CD8-positive, alpha-beta memory T cell (primary cell): ENCODE measurements around the gene ZNF688. TPM values are rescaled to one million over a fixed set of nuclear protein-coding genes. Genes with fewer than 3 reads are reported as not detected.
A peak's percentile ranks its signal among the peaks of the same experiment; 100 is the strongest.
"Not testable (repeated sequence)": the region's sequence is repeated elsewhere in the genome, so short reads cannot be mapped to it uniquely, and the experiment has no call there.

Source experiments
- CTCF ChIA-PET: fragments of 350-600 bp; sonication (Branson Sonifier 250); formaldehyde crosslinking; loops from one replicate; lab custom pipeline; 2021; ENCODE audit warnings: antibody characterized with exemption; lab: Charles Lee
- POLR2A ChIA-PET: fragments of 350-600 bp; sonication (Branson Sonifier 250); formaldehyde crosslinking; loops from one replicate; lab custom pipeline; 2021; ENCODE audit warnings: antibody characterized with exemption; lab: Charles Lee
- DNase-seq, 5 donors: peaks; one replicate each; pipeline versions ENCODE4 v3.0.0 to v3.0.0-alpha.2; 2020 to 2022; ENCODE audit warnings: mixed read lengths in 1 of 5
- H3K27ac ChIP-seq: one replicate; pipeline ENCODE4 v1.7.0; 2013; ENCODE audit warnings: low read depth, mild to moderate bottlenecking, low read length, moderate library complexity
- H3K27me3 ChIP-seq: 2 replicates; pipeline ENCODE4 v1.7.0; 2013; ENCODE audit warnings: low read length, mild to moderate bottlenecking; ENCODE audit not compliant: insufficient read depth, poor library complexity, severe bottlenecking
- H3K36me3 ChIP-seq: 2 replicates; pipeline ENCODE4 v1.7.0; 2013; ENCODE audit warnings: mild to moderate bottlenecking, low read length, moderate library complexity; ENCODE audit not compliant: insufficient read depth
- H3K4me1 ChIP-seq: 2 replicates; pipeline ENCODE4 v1.7.0; 2013; ENCODE audit warnings: mild to moderate bottlenecking, low read length, moderate library complexity; ENCODE audit not compliant: insufficient read depth
- H3K4me3 ChIP-seq: 2 replicates; pipeline ENCODE4 v1.7.0; 2013; ENCODE audit warnings: mild to moderate bottlenecking, low read length
- H3K9me3 ChIP-seq: 2 replicates; pipeline ENCODE4 v1.7.0; 2013; ENCODE audit warnings: mild to moderate bottlenecking, low read length
- H3K27ac Mint-ChIP-seq, 8 donors: one replicate each; pipeline ENCODE4 v1.8.0; 2020 to 2021; ENCODE audit warnings: mixed read lengths in 8 of 8, mild to moderate bottlenecking in 6 of 8, inconsistent platforms in 3 of 8, moderate library complexity in 3 of 8
- H3K27me3 Mint-ChIP-seq, 2 donors: one replicate each; pipeline ENCODE4 v1.8.0; 2020 to 2021; ENCODE audit warnings: mixed read lengths in 2 of 2, mild to moderate bottlenecking in 1 of 2, moderate library complexity in 1 of 2
- H3K36me3 Mint-ChIP-seq, 3 donors: one replicate each; pipeline ENCODE4 v1.8.0; 2020 to 2021; ENCODE audit warnings: mixed read lengths in 3 of 3, inconsistent platforms in 1 of 3, mild to moderate bottlenecking in 1 of 3
- H3K4me1 Mint-ChIP-seq, 3 donors: one replicate each; pipeline ENCODE4 v1.8.0; 2020 to 2021; ENCODE audit warnings: mixed read lengths in 3 of 3, inconsistent platforms in 1 of 3, mild to moderate bottlenecking in 1 of 3
- H3K4me3 Mint-ChIP-seq, 7 donors: one replicate each; pipeline ENCODE4 v1.8.0; 2020 to 2021; ENCODE audit warnings: mixed read lengths in 7 of 7, mild to moderate bottlenecking in 6 of 7, moderate library complexity in 4 of 7, inconsistent platforms in 2 of 7
- H3K9me3 Mint-ChIP-seq, 5 donors: one replicate each; pipeline ENCODE4 v1.8.0; 2020 to 2022; ENCODE audit warnings: mixed read lengths in 5 of 5, mild to moderate bottlenecking in 3 of 5, moderate library complexity in 2 of 5, inconsistent platforms in 1 of 5
- polyA plus RNA-seq: library from polyadenylated mRNA; unstranded; fragments of 300-500 nt; fragmentation: Illumina TruSeq; gene quantifications from one replicate; pipeline ENCODE4 v1.2.3, GENCODE V29; 2021
- total RNA-seq, 2 experiments: library from RNA; stranded (reverse); gene quantifications; one replicate each; pipeline ENCODE4 v1.2.3, GENCODE V29; 2021

ZNF688 gene
- total and polyA plus RNA-seq, 3 experiments from 2014 or later, result 9.6 to 28.5 (median 10.8) TPM

DNA sequence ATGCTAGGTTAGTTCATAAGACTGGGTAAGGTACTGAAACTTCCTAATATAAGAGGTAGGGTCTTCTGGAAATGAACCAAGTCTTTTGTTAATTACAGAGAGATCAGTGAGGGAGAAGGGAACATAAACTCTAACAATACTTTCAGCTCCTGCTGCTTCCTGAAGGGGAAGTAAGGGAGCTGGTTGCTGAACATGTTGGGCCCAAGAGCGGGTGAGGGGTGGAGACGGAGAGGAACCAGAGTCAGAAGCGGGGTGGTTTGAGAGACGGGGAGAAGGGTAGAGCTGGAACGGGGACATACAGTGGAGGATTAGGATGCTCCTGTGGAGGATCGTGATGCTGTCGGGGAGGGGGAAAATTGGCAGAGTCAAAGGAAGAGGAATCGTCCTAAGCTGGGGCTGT is 25.4 kb downstream of the ZNF688 start:
- peaks cover 0 to 2% of the 10 kb centered on the region in 2 donors for H3K27me3 Mint-ChIP-seq
- H3K9me3 ChIP-seq, result no peaks in the 10 kb centered on the region
- peak overlapping the region in 1 of 7 donors; percentile 60 for H3K4me3 Mint-ChIP-seq
- H3K36me3 ChIP-seq, result no peaks in the 10 kb centered on the region
- no peak overlapping the region for H3K4me3 ChIP-seq
- peak overlapping the region in 3 of 8 donors; percentile 19 to 56 (median 20) for H3K27ac Mint-ChIP-seq
- DNase-seq, result no peak
- peaks cover 3% of the 10 kb centered on the region for H3K4me1 ChIP-seq
- H3K4me1 Mint-ChIP-seq, result peaks cover 10 to 27% (median 16%) of the 10 kb centered on the region in 3 donors
- ChIA-PET POLR2A (interaction anchor here (0.6 to 0.7 kb wide), 2 partner anchors 11 to 37 kb away, joined by 4 to 6 read pairs; no protein-coding TSS in a partner anchor), CTCF (interaction anchor here (1.0 to 1.1 kb wide), 3 partner anchors 9 to 52 kb away, joined by 3 read pairs; no protein-coding TSS in a partner anchor)
- H3K27me3 ChIP-seq, result no peaks in the 10 kb centered on the region
- no peaks in the 10 kb centered on the region for H3K36me3 Mint-ChIP-seq
- H3K9me3 Mint-ChIP-seq, result no peaks in the 10 kb centered on the region
- no peak overlapping the region for H3K27ac ChIP-seq

GRCh38 chr16:30543067-30543466 is 28.4 kb downstream of the ZNF688 start:
- Histone ChIP-seq H3K9me3 (no peaks in the 10 kb centered on the region), H3K27me3 (no peaks in the 10 kb centered on the region), H3K4me3 (no peak overlapping the region), H3K36me3 (peaks cover 4% of the 10 kb centered on the region), H3K27ac (no peak overlapping the region), H3K4me1 (no peaks in the 10 kb centered on the region)
- H3K4me1 Mint-ChIP-seq, result peaks cover 2 to 8% (median 2%) of the 10 kb centered on the region in 3 donors
- H3K27ac Mint-ChIP-seq, result no peak overlapping the region
- ChIA-PET CTCF (no interaction called here), POLR2A (interaction anchor here (1.1 kb wide), 1 partner anchor 9 kb away, joined by 7 read pairs; no protein-coding TSS in a partner anchor)
- H3K9me3 Mint-ChIP-seq, result no peaks in the 10 kb centered on the region
- H3K4me3 Mint-ChIP-seq, result no peak overlapping the region
- H3K36me3 Mint-ChIP-seq, result peaks cover 0 to 3% (median 0%) of the 10 kb centered on the region in 3 donors
- peaks cover 0 to 2% of the 10 kb centered on the region in 2 donors for H3K27me3 Mint-ChIP-seq
- no peak for DNase-seq

DNA sequence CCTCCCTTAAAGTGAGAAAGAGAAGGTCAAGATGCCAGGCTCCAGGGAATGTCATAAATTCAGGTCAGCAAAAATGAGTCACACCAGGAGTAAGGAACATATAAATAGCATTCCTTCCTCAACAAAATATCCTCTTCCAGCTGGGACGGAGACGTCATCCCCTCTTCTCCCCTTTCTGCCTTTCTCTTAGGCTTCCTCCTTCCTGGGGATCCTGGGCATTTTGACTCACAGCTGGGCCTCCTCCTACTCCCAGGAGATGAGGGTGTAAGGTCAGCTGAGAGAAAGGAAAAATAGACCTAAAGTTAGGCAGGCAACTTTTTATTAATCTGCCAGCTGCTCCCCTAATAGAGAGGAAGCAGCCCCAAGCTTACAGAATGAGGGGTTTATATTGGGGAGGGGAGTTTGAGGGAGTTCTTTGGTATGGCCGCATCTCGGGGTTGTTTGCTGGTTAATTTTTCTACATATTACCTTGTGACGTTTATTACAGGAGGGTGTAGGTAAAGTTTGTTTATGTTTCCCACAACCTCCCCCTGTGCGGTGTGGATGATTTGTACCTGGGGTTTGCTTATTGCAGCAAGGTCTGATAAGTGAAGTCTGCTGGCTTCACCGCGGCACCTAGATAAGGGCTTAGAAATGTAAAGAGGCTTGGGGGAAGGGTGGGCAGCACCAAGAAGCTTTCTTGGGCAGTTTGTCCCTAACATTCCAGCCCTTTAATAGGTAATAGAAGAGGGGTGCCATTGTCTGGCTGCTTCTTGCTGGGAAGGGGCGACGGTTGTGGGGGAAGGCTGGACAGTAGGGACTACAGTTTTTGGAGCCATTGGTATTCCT is 29.8 kb downstream of the ZNF688 start:
- Mint-ChIP-seq H3K36me3 (peaks cover 0 to 4% (median 0%) of the 10 kb centered on the region in 3 donors), H3K4me3 (no peak overlapping the region), H3K4me1 (peaks cover 0 to 12% (median 6%) of the 10 kb centered on the region in 3 donors), H3K27ac (no peak overlapping the region), H3K9me3 (no peaks in the 10 kb centered on the region), H3K27me3 (peaks cover 0 to 2% of the 10 kb centered on the region in 2 donors)
- H3K9me3 ChIP-seq, result no peaks in the 10 kb centered on the region
- ChIA-PET CTCF (interaction anchor here (2.1 kb wide), 1 partner anchor 16 kb away, joined by 7 read pairs; the partner anchor contains the start of gene ZNF764), POLR2A (interaction anchor here (1.1 kb wide), 1 partner anchor 10 kb away, joined by 7 read pairs; no protein-coding TSS in a partner anchor)
- H3K36me3 ChIP-seq, result peaks cover 4% of the 10 kb centered on the region
- peak overlapping the region; percentile 54 for H3K27ac ChIP-seq
- no peaks in the 10 kb centered on the region for H3K4me1 ChIP-seq
- DNase-seq, result no peak
- H3K4me3 ChIP-seq, result no peak overlapping the region
- no peaks in the 10 kb centered on the region for H3K27me3 ChIP-seq

GRCh38 chr16:30540916-30541464 is 30.5 kb downstream of the ZNF688 start:
- H3K4me3 Mint-ChIP-seq, H3K36me3 ChIP-seq, H3K4me1 ChIP-seq, H3K36me3 Mint-ChIP-seq, H3K27me3 ChIP-seq, H3K9me3 Mint-ChIP-seq, H3K27ac ChIP-seq, POLR2A ChIA-PET, H3K27me3 Mint-ChIP-seq, DNase-seq, H3K27ac Mint-ChIP-seq, H3K9me3 ChIP-seq, H3K4me3 ChIP-seq: not testable (repeated sequence)
- CTCF ChIA-PET, result interaction anchor here (0.6 to 2.1 kb wide), 2 partner anchors 16 to 69 kb away, joined by 3 to 7 read pairs; partner anchors contain the start of genes ZNF689 and ZNF764
- peaks cover 6 to 17% (median 12%) of the 10 kb centered on the region in 3 donors for H3K4me1 Mint-ChIP-seq

GRCh38 chr16:30539986-30540526 is 31.5 kb downstream of the ZNF688 start:
- H3K27me3 ChIP-seq, DNase-seq, H3K4me3 ChIP-seq, H3K27me3 Mint-ChIP-seq, POLR2A ChIA-PET, H3K9me3 Mint-ChIP-seq, H3K36me3 ChIP-seq, H3K4me3 Mint-ChIP-seq, H3K9me3 ChIP-seq, H3K27ac Mint-ChIP-seq: not testable (repeated sequence)
- Mint-ChIP-seq H3K36me3 (peaks cover 0 to 12% (median 0%) of the 10 kb centered on the region in 3 donors), H3K4me1 (peaks cover 16 to 25% (median 18%) of the 10 kb centered on the region in 3 donors)
- Histone ChIP-seq H3K4me1 (peaks cover 16% of the 10 kb centered on the region), H3K27ac (peak overlapping the region; percentile 9)
- CTCF ChIA-PET, result interaction anchor here (2.1 kb wide), 1 partner anchor 17 kb away, joined by 7 read pairs; the partner anchor contains the start of gene ZNF764

GRCh38 chr16:30539000-30539964 is 32.2 kb downstream of the ZNF688 start:
- POLR2A ChIA-PET, result interaction anchor here (1.0 kb wide), 1 partner anchor 24 kb away, joined by 3 read pairs; no protein-coding TSS in a partner anchor

More at GRCh38 chr16:30539000-30539964, 32.2 kb downstream of the ZNF688 start:
- peaks cover 17% of the 10 kb centered on the region for H3K4me1 ChIP-seq
- no peak overlapping the region for H3K4me3 ChIP-seq
- H3K9me3 ChIP-seq, result no peaks in the 10 kb centered on the region
- H3K4me3 Mint-ChIP-seq, result no peak overlapping the region
- DNase-seq, result no peak
- H3K9me3 Mint-ChIP-seq, result no peaks in the 10 kb centered on the region
- peak overlapping the region; percentile 9 for H3K27ac ChIP-seq
- no peaks in the 10 kb centered on the region for H3K27me3 Mint-ChIP-seq
- H3K27ac Mint-ChIP-seq, result peak overlapping the region in 1 of 8 donors; percentile 77
- H3K27me3 ChIP-seq, result no peaks in the 10 kb centered on the region
- H3K36me3 Mint-ChIP-seq, result peaks cover 0 to 18% (median 0%) of the 10 kb centered on the region in 3 donors
- peaks cover 18 to 29% (median 21%) of the 10 kb centered on the region in 3 donors for H3K4me1 Mint-ChIP-seq
- CTCF ChIA-PET, result interaction anchor here (0.5 to 2.1 kb wide), 2 partner anchors 18 to 724 kb away, joined by 3 to 7 read pairs; partner anchors contain the start of gene ZNF764
- H3K36me3 ChIP-seq, result peaks cover 4% of the 10 kb centered on the region
